HAP-1 (cell line): Measurements from ENCODE around the gene TLR4.

ENCODE experiments used
- DNase-seq, 2 experiments: peaks; one replicate each; pipeline ENCODE4 v3.0.0-alpha.2; 2016 to 2020; ENCODE audit warnings: low spot score in 2 of 2
- H3K27me3 ChIP-seq: fragments of 250-450 bp; sonication (Bioruptor Pico); 2 replicates; pipeline ENCODE4 v1.5.1; 2020; ENCODE audit warnings: low read depth, mild to moderate bottlenecking, moderate library complexity
- H3K36me3 ChIP-seq: fragments of 250-450 bp; sonication (Bioruptor Pico); replicated peaks from 2 replicates; pipeline ENCODE4 v1.5.1; 2020; ENCODE audit warnings: mild to moderate bottlenecking
- H3K4me1 ChIP-seq: fragments of 250-450 bp; sonication (Bioruptor Pico); 2 replicates; pipeline ENCODE4 v1.5.1; 2020; ENCODE audit warnings: mild to moderate bottlenecking
- H3K4me3 ChIP-seq: fragments of 250-450 bp; sonication (Bioruptor Pico); 2 replicates; pipeline ENCODE4 v1.5.1; 2020; ENCODE audit warnings: mild to moderate bottlenecking, moderate library complexity
- H3K9me3 ChIP-seq: fragments of 250-450 bp; sonication (Bioruptor Pico); 2 replicates; pipeline ENCODE4 v1.5.1; 2020; ENCODE audit warnings: mild to moderate bottlenecking, moderate library complexity
- in situ Hi-C: fragments of 300-500 bp; cut with MboI; formaldehyde crosslinking; loops from 3 replicates; pipeline ENCODE4 v1.14.3; 2020; ENCODE audit warnings: low sequenced_read_pairs, inconsistent platforms, mixed read lengths

The TLR4 gene

DNA sequence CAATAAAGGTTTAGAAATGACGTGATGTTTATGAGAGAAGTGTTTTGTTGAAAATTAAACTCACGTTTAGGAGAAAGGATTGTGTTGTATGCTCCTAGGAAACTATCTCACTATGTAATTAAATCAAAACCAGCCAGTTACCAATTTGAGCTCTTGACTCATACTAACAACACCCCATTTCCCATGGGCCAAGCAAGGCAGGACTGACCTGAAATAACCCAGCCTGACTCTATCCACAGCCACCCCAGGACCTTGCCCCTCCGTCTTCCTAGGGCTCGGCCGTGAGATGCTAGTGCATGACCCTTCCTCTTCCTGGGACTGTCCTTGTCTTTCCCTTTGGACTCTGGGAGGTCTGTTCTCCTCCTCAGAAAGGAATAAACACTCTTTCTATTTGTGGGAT lies 16.4 kb downstream of the TLR4 start:
- H3K36me3 ChIP-seq, result no peaks in the 10 kb centered on the region
- H3K9me3 ChIP-seq, result no peaks in the 10 kb centered on the region
- H3K27me3 ChIP-seq, result no peaks in the 10 kb centered on the region; the same call in 1 of the 2 replicates
- in situ Hi-C loops, result no loop called here
- DNase-seq, result no peak
- H3K4me1 ChIP-seq, result no peaks in the 10 kb centered on the region
- H3K4me3 ChIP-seq, result no peak overlapping the region

DNA sequence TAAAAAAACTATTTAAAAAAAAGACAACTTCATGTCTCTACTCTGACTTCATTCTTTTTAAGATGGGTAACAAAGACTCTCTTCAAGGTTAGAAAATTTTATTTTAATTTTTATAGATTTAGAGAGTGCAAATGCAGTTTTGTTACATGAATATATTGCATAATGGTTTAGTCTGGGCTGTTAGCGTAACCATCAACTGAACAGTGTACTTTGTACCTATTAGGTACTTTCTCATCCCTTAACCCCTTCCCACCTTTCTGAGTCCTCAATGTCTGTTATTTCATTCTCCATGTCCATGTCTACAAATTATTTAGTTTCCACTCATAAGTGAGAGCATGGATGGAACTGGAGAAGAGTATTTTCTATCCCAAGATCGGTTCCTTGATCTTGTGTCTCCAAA lies 16.8 kb downstream of the TLR4 start:
- in situ Hi-C loops, result no loop called here
- Histone ChIP-seq H3K36me3 (no peaks in the 10 kb centered on the region), H3K4me1 (no peaks in the 10 kb centered on the region), H3K4me3 (no peak overlapping the region), H3K9me3 (no peaks in the 10 kb centered on the region), H3K27me3 (no peaks in the 10 kb centered on the region; the same call in 1 of the 2 replicates)
- no peak for DNase-seq

DNA sequence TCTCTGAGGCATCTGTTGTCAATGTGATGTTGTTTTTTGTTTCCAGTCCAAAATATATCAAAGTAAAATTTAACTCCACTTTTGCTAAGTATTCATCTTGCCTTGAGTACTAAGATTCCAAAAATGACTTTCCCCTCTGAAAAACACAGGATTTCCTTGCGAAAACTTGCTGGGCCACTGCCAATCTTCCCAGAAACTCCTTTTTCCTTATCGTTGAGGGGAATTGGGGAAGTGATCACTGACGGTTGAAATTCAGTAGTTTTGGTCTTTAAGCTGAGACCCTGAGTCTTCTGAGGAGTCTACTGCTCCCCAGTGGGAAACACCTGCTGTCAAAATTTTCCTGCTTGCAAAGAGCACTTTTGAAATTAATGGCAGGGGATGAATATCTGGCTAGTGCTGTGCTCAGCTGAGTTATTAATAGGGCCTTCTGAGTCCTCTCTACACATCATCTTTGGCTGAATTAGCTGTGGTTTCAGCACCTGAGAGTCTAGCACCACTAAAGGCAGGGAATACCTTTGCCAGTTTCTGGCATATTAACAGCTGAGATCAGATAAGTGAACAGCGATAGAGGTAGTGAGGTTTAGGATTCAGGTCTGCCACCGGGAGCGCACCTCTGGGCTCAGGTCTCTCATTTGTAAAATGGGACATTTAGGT lies 18.0 kb downstream of the TLR4 start:
- DNase-seq, result no peak
- no peaks in the 10 kb centered on the region for H3K27me3 ChIP-seq
- in situ Hi-C loops, result no loop called here
- H3K4me3 ChIP-seq, result no peak overlapping the region
- no peaks in the 10 kb centered on the region for H3K9me3 ChIP-seq
- H3K36me3 ChIP-seq, result no peaks in the 10 kb centered on the region
- no peaks in the 10 kb centered on the region for H3K4me1 ChIP-seq

DNA sequence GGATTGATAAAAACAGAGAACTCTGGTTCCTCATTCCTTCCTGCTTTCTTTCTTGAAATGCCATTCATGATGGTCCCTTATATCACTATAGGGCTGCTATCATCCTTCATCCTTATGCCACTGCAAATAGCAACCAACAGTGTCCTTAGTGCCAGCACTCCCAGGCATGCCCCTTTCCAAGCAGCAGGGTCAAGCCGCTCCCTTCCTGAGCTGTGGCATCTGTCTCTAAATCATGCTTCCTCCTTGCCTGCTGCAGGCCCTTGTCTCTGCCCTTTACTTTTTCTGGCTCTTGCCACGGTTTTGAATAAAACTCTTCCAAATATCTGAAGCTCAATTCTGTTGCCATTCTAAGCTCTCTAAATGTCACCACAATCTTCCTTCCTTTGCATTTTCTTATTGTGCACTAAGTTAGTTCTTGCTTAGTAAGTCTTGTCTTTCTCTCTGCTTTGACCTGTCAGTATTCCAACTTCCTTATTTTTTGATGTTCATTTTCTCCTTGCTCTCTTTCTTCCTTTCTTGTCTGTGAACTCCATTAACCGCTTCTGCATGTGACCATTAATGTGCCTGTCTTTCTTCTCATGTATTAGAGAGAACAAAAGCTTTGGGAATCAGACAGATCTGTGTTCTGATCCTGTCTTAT lies 19.9 kb downstream of the TLR4 start:
- in situ Hi-C loops, result no loop called here
- no peak for DNase-seq

DNA sequence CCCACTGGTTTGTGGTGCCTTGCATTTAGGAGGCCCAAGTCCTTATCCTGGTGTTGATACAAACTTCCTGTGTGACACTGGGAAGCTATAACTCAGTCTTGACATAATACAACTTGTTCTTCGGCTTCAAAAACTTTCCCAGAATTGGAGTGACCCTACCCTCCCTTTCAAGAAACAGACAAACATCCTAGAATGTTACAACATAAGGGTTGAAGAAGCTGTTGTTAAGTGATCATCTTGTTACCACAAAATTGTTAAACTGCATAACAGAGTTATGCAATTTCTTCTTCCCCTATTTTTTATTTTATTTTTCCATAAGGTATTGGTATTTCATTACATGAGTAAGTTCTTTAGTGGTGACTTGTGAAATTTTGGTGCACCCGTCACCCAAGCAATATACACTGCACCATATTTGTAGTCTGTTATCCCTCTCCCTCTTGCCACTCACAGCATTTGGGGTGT lies 21.3 kb downstream of the TLR4 start:
- in situ Hi-C loops, result no loop called here
- H3K36me3 ChIP-seq, result no peaks in the 10 kb centered on the region
- no peak for DNase-seq
- H3K4me1 ChIP-seq, result no peaks in the 10 kb centered on the region
- no peaks in the 10 kb centered on the region for H3K27me3 ChIP-seq
- no peaks in the 10 kb centered on the region for H3K9me3 ChIP-seq
- no peak overlapping the region for H3K4me3 ChIP-seq

More for the DNA sequence above, 19.9 kb downstream of the TLR4 start:
- Histone ChIP-seq H3K4me1 (no peaks in the 10 kb centered on the region), H3K4me3 (no peak overlapping the region), H3K36me3 (no peaks in the 10 kb centered on the region), H3K27me3 (no peaks in the 10 kb centered on the region), H3K9me3 (no peaks in the 10 kb centered on the region)

DNA sequence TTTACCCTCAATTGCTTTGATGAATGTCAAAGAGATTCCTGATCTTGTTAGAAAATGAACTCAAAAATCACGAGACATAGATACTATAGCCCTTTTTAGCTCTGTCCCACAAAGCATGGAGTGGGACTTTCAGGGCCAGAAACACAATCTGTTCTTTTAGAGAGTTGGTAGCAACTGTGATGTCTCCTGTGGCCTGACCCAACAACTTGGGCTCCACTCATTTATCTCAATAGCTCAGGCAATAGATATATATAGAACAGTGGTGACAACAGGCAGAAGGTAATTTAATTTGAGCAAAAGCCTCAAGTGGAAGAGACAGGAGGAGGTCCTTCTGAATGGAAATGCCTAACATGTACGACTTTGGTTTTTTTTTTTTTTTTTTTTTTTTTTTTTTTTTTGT lies 25.2 kb downstream of the TLR4 start:
- DNase-seq, result no peak
- Histone ChIP-seq H3K4me3 (no peak overlapping the region), H3K27me3 (no peaks in the 10 kb centered on the region), H3K9me3 (no peaks in the 10 kb centered on the region), H3K4me1 (no peaks in the 10 kb centered on the region), H3K36me3 (no peaks in the 10 kb centered on the region)
- in situ Hi-C loops, result no loop called here

DNA sequence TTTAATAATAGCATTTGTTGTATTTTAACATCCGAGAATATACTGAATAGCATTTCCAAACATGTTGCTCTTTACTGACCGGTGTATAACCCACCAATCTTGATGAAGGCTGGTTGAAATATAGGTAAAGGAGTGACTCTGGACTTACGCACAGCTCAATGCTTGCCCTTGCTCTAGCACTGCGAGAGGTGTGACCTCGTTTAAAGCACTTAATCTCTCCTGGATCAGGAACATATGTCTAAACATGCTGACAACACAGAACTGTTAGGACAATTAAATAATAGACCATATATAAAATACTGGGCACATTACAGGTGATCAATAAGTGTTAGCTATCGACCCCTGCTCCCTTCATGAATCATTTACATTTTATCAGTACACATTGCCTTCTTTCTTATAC lies 28.3 kb downstream of the TLR4 start:
- no peaks in the 10 kb centered on the region for H3K27me3 ChIP-seq
- no peak for DNase-seq
- no peaks in the 10 kb centered on the region for H3K4me1 ChIP-seq
- no peaks in the 10 kb centered on the region for H3K9me3 ChIP-seq
- H3K4me3 ChIP-seq, result no peak overlapping the region
- H3K36me3 ChIP-seq, result no peaks in the 10 kb centered on the region
- in situ Hi-C loops, result no loop called here

DNA sequence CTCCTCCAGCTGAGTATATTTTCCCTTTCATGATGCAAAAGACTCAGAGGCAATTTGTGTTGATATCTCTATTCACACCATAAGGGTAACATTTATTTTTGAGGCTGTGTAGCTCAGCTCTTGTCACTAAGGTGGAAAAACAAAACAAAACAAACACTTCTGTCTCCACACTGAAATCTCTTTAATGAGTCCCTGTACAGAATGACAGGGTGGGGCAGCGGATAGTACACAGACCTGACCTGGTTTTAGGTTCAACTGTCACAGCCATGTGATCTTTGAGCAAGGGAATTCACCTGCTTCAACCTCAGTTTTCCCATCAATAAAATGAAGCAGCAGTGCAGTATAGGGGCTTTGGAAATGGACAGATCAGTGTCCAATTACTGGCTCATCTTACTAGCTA lies 29.3 kb downstream of the TLR4 start:
- no peaks in the 10 kb centered on the region for H3K36me3 ChIP-seq
- no peak for DNase-seq
- in situ Hi-C loops, result no loop called here

DNA sequence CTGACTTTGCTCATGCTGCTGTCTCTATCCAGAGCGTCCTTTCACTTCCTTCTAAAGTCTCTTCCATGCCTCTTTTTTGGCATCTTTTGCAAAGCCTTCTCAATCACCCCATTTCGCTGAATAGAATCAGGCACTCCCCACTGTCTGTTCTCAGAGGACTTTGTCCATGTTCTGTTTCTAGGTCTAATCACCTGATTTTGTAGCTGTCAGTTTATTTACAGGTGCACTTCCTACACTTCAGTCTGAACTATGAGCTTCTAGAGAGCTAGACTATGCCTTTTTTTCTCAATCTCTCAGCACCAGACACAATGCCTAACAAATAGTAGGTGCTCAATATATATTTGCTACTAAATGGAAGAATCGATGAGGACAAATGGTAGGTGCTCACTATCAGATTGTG lies 29.9 kb downstream of the TLR4 start:
- Histone ChIP-seq H3K27me3 (no peaks in the 10 kb centered on the region), H3K9me3 (no peaks in the 10 kb centered on the region), H3K4me3 (no peak overlapping the region), H3K4me1 (no peaks in the 10 kb centered on the region), H3K36me3 (no peaks in the 10 kb centered on the region)
- in situ Hi-C loops, result no loop called here
- DNase-seq, result no peak

More for the DNA sequence above, 29.3 kb downstream of the TLR4 start:
- Histone ChIP-seq H3K4me1 (no peaks in the 10 kb centered on the region), H3K27me3 (no peaks in the 10 kb centered on the region), H3K9me3 (no peaks in the 10 kb centered on the region), H3K4me3 (no peak overlapping the region)

DNA sequence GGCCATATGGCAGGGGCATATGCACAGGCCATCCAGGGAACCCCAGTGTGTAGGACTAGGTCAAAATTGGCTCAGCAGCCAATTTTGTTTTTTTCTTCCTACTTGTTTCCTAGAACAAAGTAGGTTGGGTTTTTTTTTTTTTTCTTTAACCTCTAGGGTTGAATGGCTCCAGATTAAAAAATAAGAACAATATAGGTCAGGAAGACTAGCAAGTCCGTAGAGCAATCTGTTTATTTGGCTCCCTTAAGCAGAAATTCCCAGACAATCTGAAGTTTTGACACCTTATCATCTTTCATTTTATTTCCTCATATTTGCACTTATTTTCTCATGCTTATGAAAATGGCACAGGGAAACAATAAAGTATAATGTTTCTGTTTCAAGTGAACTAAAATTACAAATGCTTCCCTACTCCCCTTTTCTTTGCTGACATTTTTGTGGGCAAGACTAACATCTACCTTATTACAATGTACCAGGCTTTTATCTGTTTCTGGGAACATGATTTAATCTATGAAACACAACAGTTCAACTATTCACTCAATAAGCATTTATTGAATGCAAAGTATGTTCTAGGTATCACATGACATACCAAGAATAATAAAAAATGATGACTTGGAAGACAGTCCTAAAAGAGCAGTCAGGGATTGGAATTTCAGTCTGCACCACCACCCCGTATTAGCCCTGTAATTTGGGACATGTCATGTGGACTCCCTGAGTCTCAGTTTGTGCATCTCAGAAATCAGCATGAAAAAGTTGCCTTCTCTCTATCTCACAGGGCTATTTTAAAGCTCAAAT lies 30.5 kb downstream of the TLR4 start:
- in situ Hi-C loops, result no loop called here
- DNase-seq, result no peak

DNA sequence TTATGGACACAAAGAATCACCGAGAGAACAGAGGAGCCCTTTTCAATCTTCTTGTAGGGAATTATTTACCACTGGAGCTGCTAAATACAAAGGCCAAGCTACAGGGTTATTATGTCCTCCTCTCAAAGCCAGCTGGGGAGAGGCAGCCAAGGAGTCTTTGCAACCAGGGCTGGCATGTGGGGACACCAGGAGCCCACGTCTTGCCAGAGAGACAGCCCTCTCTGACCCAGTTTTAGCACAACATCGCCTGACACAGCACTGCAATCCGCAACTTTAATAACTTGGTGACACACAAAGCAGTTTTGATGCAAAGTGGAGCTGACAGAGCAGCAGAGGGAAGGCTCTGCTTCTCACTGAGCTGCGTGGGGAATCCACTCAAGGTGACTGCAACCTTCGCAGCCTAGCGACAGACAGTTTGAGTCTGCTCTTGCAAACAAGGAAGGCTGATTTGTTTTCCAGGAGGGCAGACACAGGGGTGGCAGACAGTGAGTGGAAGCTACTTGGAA lies 33.6 kb downstream of the TLR4 start:
- in situ Hi-C loops, result no loop called here
- Histone ChIP-seq H3K36me3 (no peaks in the 10 kb centered on the region), H3K27me3 (no peaks in the 10 kb centered on the region), H3K9me3 (no peaks in the 10 kb centered on the region), H3K4me1 (no peaks in the 10 kb centered on the region), H3K4me3 (no peak overlapping the region)
- no peak for DNase-seq

More for the DNA sequence above, 30.5 kb downstream of the TLR4 start:
- Histone ChIP-seq H3K36me3 (no peaks in the 10 kb centered on the region), H3K27me3 (no peaks in the 10 kb centered on the region), H3K4me3 (no peak overlapping the region), H3K4me1 (no peaks in the 10 kb centered on the region), H3K9me3 (no peaks in the 10 kb centered on the region)

DNA sequence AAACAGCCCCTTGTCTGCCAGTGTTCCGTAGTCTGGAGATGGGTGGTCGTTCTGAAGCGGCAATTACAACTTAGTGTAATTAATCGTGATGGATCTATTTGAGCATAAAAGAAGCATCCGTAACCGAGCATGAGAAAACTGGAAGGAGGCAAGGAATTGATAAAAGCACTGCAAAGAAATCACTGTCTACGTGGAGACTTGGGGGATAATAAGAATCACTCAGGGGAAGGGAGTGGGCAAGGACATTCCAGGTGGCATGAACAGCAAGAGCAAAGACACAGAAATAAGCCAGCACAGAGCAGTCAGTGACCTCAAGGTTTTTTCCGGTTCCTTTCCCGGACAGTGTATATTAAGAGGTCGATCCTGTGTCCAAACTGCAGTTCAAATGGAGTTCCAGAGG lies 35.0 kb downstream of the TLR4 start:
- Histone ChIP-seq H3K9me3 (no peaks in the 10 kb centered on the region), H3K27me3 (peaks cover 9% of the 10 kb centered on the region), H3K4me1 (no peaks in the 10 kb centered on the region), H3K4me3 (no peak overlapping the region), H3K36me3 (no peaks in the 10 kb centered on the region)
- in situ Hi-C loops, result no loop called here
- DNase-seq, result no peak

DNA sequence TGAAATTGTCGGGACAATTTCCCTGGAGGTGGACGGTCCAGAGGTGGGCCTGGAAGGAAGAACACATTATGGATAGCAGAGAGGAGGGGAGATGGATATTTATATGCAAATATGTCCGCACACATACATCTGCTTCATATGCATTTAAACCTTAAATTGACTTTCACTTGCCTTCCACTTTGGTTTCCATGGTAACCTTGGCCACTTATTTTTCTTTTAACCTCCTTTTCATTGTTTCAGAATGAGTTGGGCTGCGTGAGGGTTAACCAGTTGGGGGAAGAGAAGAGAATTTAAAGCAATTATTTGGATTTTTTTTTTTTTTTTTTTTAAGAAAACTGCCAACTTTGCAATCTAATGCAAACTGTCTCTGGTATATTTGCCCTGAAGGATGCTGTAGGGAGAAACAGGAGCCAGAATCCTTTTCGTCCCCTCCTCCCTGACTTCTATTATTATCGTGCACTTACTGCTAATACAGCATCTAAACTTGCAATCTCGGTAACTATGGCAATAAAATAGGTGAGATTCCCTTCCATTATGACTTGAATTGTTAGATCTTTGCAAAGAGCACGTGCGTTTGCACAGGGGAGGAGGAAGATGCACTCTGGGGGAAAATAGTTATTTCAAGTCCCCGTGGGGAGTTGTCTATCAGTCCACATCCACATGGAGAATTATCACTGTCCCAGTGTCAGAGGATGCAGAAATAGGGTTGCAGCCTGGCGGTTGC lies 35.6 kb downstream of the TLR4 start:
- Histone ChIP-seq H3K36me3 (no peaks in the 10 kb centered on the region), H3K9me3 (no peaks in the 10 kb centered on the region), H3K4me1 (no peaks in the 10 kb centered on the region), H3K4me3 (no peak overlapping the region), H3K27me3 (peaks cover 15% of the 10 kb centered on the region)
- in situ Hi-C loops, result no loop called here
- DNase-seq, result peak in 1 of 2 experiments; percentile 31
